Upper lobe of right lung (tissue), 1 donor: Measurements from ENCODE around the gene NFKB2. TPM values are rescaled to one million over a fixed set of nuclear protein-coding genes. Genes with fewer than 3 reads are reported as not detected.
A peak's percentile ranks its signal among the peaks of the same experiment; 100 is the strongest.

ENCODE experiments used
- ATAC-seq: fragments of 200-7000 bp; cut with Tn5 transposase; one replicate; pipeline ENCODE4 v1.9.1; 2020; ENCODE audit warnings: mild to moderate bottlenecking, moderate library complexity
- DNase-seq: peaks from one replicate; pipeline ENCODE4 v3.0.0-alpha.2; 2020
- H3K27ac ChIP-seq: fragments of 200-600 bp; one replicate; pipeline ENCODE4 v1.8.0; 2022
- H3K27me3 ChIP-seq: fragments of 200-600 bp; one replicate; pipeline ENCODE4 v1.8.0; 2022; ENCODE audit warnings: mild to moderate bottlenecking
- H3K36me3 ChIP-seq: fragments of 200-600 bp; one replicate; pipeline ENCODE4 v1.8.0; 2022
- H3K4me1 ChIP-seq: fragments of 200-600 bp; one replicate; pipeline ENCODE4 v1.8.0; 2022
- H3K4me3 ChIP-seq: fragments of 200-600 bp; one replicate; pipeline ENCODE4 v1.8.0; 2022; ENCODE audit warnings: mild to moderate bottlenecking
- H3K9me3 ChIP-seq: fragments of 200-600 bp; one replicate; pipeline ENCODE4 v1.8.0; 2022
- CTCF ChIP-seq: fragments of 200-600 bp; IDR thresholded peaks from one replicate; pipeline ENCODE4 v1.8.0; 2022; ENCODE audit warnings: antibody characterized with exemption
- intact Hi-C: fragments of 100-400 bp; cut with DNase I; formaldehyde crosslinking; loops from one replicate; pipeline ENCODE4 v1.11.0; 2022
- total RNA-seq: library from RNA; stranded (reverse); fragmentation: NEBNext Ultra II Directional; extraction: Animal tissue kit (Norgen Biotek cat#: 25700); gene quantifications from one replicate; pipeline ENCODE4 v1.2.1, GENCODE V29; 2021
- donor health status: DM: no; HTN: yes; CAD: no; lungs with severe emphysema.

NFKB2 gene
- total RNA-seq, 1 donor from 2014 or later = 36.8 TPM

- Histone ChIP-seq H3K9me3 (no peaks in the 10 kb centered on the region), H3K27me3 (peaks cover 23% of the 10 kb centered on the region), H3K4me3 (peak within 1 kb of the TSS; percentile 81), H3K27ac (peak within 1 kb of the TSS; percentile 88), H3K36me3 (peaks cover 21% of the 10 kb centered on the region), H3K4me1 (peaks cover 32% of the 10 kb centered on the region)
- ATAC-seq (peak; percentile 83), DNase-seq (peak; percentile 97)
- intact Hi-C loops = no loop called here
- no peak for TF ChIP-seq CTCF
Observed at GRCh38 chr10:102420714-102421506, 25.4 kb downstream of the NFKB2 start, which contains the start of gene FBXL15. FBXL15 (plus strand) TSS chr10:102420836; CDS start chr10:102421130, 294 bp downstream.

- intact Hi-C loops = no loop called here
- ATAC-seq (no peak), DNase-seq (no peak)
- Histone ChIP-seq H3K9me3 (no peaks in the 10 kb centered on the region), H3K4me1 (peaks cover 32% of the 10 kb centered on the region), H3K27me3 (peaks cover 19% of the 10 kb centered on the region), H3K27ac (peak overlapping the region; percentile 88), H3K36me3 (peaks cover 21% of the 10 kb centered on the region), H3K4me3 (peak overlapping the region; percentile 81)
- TF ChIP-seq CTCF = no peak
Observed at GRCh38 chr10:102421507-102421756, 25.9 kb downstream of the NFKB2 start.

- no peak for TF ChIP-seq CTCF
- Histone ChIP-seq H3K27ac (peak overlapping the region; percentile 88), H3K36me3 (peaks cover 21% of the 10 kb centered on the region), H3K4me3 (peak overlapping the region; percentile 81), H3K9me3 (no peaks in the 10 kb centered on the region), H3K4me1 (peaks cover 32% of the 10 kb centered on the region), H3K27me3 (peaks cover 16% of the 10 kb centered on the region)
- ATAC-seq (peak; percentile 51), DNase-seq (peak; percentile 88)
- intact Hi-C loops = no loop called here
Observed at GRCh38 chr10:102421757-102422512, 26.4 kb downstream of the NFKB2 start.

- Histone ChIP-seq H3K9me3 (no peaks in the 10 kb centered on the region), H3K36me3 (peaks cover 21% of the 10 kb centered on the region), H3K4me1 (peaks cover 32% of the 10 kb centered on the region), H3K27ac (peak overlapping the region; percentile 88), H3K27me3 (peaks cover 9% of the 10 kb centered on the region), H3K4me3 (peak overlapping the region; percentile 81)
- peak; percentile 81 for TF ChIP-seq CTCF
- peak; percentile 77 for ATAC-seq
- intact Hi-C loops = no loop called here
- DNase-seq = peak; percentile 94
Observed at GRCh38 chr10:102422545-102423129, 27.1 kb downstream of the NFKB2 start.

GRCh38 chr10:102423372-102423968, 28.0 kb downstream of the NFKB2 start:
- H3K4me1 ChIP-seq = peaks cover 32% of the 10 kb centered on the region
- DNase-seq (no peak), ATAC-seq (no peak)
- TF ChIP-seq CTCF = no peak
- intact Hi-C loops = no loop called here
- no peaks in the 10 kb centered on the region for H3K9me3 ChIP-seq
- H3K27me3 ChIP-seq = peaks cover 4% of the 10 kb centered on the region
- H3K27ac ChIP-seq = peak overlapping the region; percentile 88
- H3K36me3 ChIP-seq = peaks cover 21% of the 10 kb centered on the region
- H3K4me3 ChIP-seq = no peak overlapping the region
